A549 treated with ZK216348 at 1 μM for 4 hours (cell line): Measurements from ENCODE around the gene SPATA31A5. TPM values are rescaled to one million over a fixed set of nuclear protein-coding genes. Genes with fewer than 3 reads are reported as not detected.

Experiments used
- total RNA-seq: library from RNA; stranded (reverse); fragments of 200-300 nt; extraction: Qiagen RNA extraction; gene quantifications from 5 replicates; pipeline ENCODE4 v1.2.3, GENCODE V29; 2022; ENCODE audit warnings: low read depth

The SPATA31A5 gene
- total RNA-seq, result not detected in 5 replicates

DNA sequence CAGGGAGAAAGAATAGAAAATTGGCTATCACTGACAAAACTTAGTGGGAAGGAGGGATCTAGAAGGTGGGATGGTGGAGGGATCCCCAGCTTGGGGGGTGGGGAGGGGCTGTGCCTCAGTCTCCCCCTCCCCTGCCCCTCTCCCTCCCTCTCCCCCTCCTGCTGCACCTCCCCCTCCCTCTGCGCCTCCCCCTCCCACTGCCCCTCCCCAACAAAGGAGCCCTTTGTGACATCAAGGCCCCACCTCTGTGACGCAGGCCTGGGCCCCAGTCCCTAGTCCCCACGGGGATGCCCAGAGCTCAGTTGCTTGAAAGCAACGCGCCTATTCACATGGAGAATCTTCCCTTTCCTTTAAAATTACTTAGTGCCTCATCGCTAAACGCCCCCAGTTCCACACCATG lies at the start of gene SPATA31A5:
Gene SPATA31A5 (plus strand): TSS at position 301 of the 400 bp plus-strand sequence. CDS start 29 bp downstream, at position 330.

